HCT116 (cell line): Measurements from ENCODE around the gene R3HDM4. TPM values are rescaled to one million over a fixed set of nuclear protein-coding genes. Genes with fewer than 3 reads are reported as not detected.

Source experiments
- ATAC-seq: fragments of 200-7000 bp; cut with Tn5 transposase; 2 replicates; pipeline ENCODE4 v1.9.1; 2020; ENCODE audit warnings: mild to moderate bottlenecking, moderate library complexity
- BruUV-seq: library from RNA; stranded (reverse); fragments of 400-500 nt; replicated peaks from 2 replicates; lab custom pipeline; 2021; lab: Mats Ljungman, UMichigan
- CTCF ChIA-PET: fragments of 300-600 bp; sonication (Branson Sonifier 250); formaldehyde crosslinking; loops from one replicate; lab custom pipeline; 2021; ENCODE audit warnings: antibody characterized with exemption; lab: Charles Lee
- POLR2A ChIA-PET: fragments of 300-600, 350-600 bp; sonication (Branson Sonifier 250); formaldehyde crosslinking; loops from one replicate; lab custom pipeline; 2021; ENCODE audit warnings: antibody characterized with exemption; lab: Charles Lee
- RAD21 ChIA-PET, 2 experiments: fragments of 300-600 bp; sonication (Branson Sonifier 250); formaldehyde crosslinking; loops; one replicate each; lab custom pipeline; 2023; ENCODE audit warnings: low total read pairs in 2 of 2; ENCODE audit not compliant: uncharacterized antibody in 2 of 2, unreplicated experiment in 2 of 2, low non-redundant PET in 1 of 2; lab: Charles Lee
- DNase-seq: peaks from one replicate; pipeline ENCODE4 v3.0.0-alpha.2; 2010; ENCODE audit warnings: low read depth, low spot score
- H2AFZ ChIP-seq: fragments of 200-600 bp; shearing (Covaris generic), sonication (generic); 2 replicates; pipeline ENCODE4 v1.6.1; 2017; ENCODE audit warnings: low read depth, mixed run types, mixed read lengths, antibody characterized with exemption, low read length; ENCODE audit not compliant: poor library complexity, severe bottlenecking
- H3K27ac ChIP-seq: 2 replicates; pipeline ENCODE4 v1.5.1; 2012; ENCODE audit warnings: low read depth, low read length
- H3K27me3 ChIP-seq: fragments of 200-600 bp; sonication (generic); 2 replicates; pipeline ENCODE4 v1.6.1; 2016; ENCODE audit warnings: mixed run types, low read length, mixed read lengths; ENCODE audit not compliant: insufficient read depth
- H3K36me3 ChIP-seq, 2 experiments: fragments of 200-500 bp in 1 of 2; fragments of 200-600 bp in 1 of 2; sonication (Bioruptor generic) in 1 of 2; sonication (generic) in 1 of 2; 2 replicates each; pipeline versions ENCODE4 v1.5.1 to v1.6.1; 2014 to 2016; ENCODE audit warnings: low read length in 2 of 2, inconsistent platforms in 1 of 2, mixed read lengths in 1 of 2, mixed run types in 1 of 2; ENCODE audit not compliant: insufficient read depth in 2 of 2, control insufficient read depth in 1 of 2
- H3K4me1 ChIP-seq, 2 experiments: fragments of 200-600 bp in 1 of 2; sonication (generic) in 1 of 2; 2 replicates each; pipeline versions ENCODE4 v1.5.1 to v1.6.1; 2012 to 2017; ENCODE audit warnings: low read length in 2 of 2, inconsistent platforms in 1 of 2, mild to moderate bottlenecking in 1 of 2, mixed read lengths in 1 of 2, mixed run types in 1 of 2, moderate library complexity in 1 of 2; ENCODE audit not compliant: insufficient read depth in 2 of 2, control insufficient read depth in 1 of 2
- H3K4me2 ChIP-seq: fragments of 200-600 bp; sonication (generic); 2 replicates; pipeline ENCODE4 v1.6.1; 2017; ENCODE audit warnings: mixed run types, low read length, mixed read lengths
- H3K4me3 ChIP-seq, 2 experiments: fragments of 200-600 bp in 1 of 2; sonication (generic) in 1 of 2; replicated peaks in 1 of 2; 2 replicates each; pipeline ENCODE4 v1.5.1; 2011 to 2016; ENCODE audit warnings: low read length in 2 of 2, control low read depth in 1 of 2, low read depth in 1 of 2, mild to moderate bottlenecking in 1 of 2, mixed read lengths in 1 of 2, mixed run types in 1 of 2
- H3K79me2 ChIP-seq: fragments of 200-600 bp; sonication (generic); 2 replicates; pipeline ENCODE4 v1.6.1; 2017; ENCODE audit warnings: mild to moderate bottlenecking, mixed run types, low read length, moderate library complexity, mixed read lengths; ENCODE audit not compliant: insufficient read depth
- H3K9ac ChIP-seq: fragments of 200-600 bp; sonication (generic); 2 replicates; pipeline ENCODE4 v1.6.1; 2016; ENCODE audit warnings: low read length, mixed read lengths
- H3K9me2 ChIP-seq: fragments of 200-600 bp; sonication (generic), shearing (Covaris generic); 2 replicates; pipeline ENCODE4 v1.6.1; 2017; ENCODE audit warnings: mixed run types, mild to moderate bottlenecking, moderate library complexity; ENCODE audit not compliant: insufficient read depth
- H3K9me3 ChIP-seq, 2 experiments: fragments of 200-500 bp in 1 of 2; fragments of 200-600 bp in 1 of 2; sonication (Bioruptor generic) in 1 of 2; sonication (generic) in 1 of 2; 2 replicates each; pipeline ENCODE4 v1.6.1; 2014 to 2017; ENCODE audit warnings: low read length in 2 of 2, mixed read lengths in 2 of 2, inconsistent platforms in 1 of 2, low read depth in 1 of 2, mild to moderate bottlenecking in 1 of 2, mixed run types in 1 of 2, moderate library complexity in 1 of 2; ENCODE audit not compliant: control insufficient read depth in 1 of 2, insufficient read depth in 1 of 2
- H4K20me1 ChIP-seq: fragments of 200-600 bp; sonication (generic), shearing (Covaris generic); 2 replicates; pipeline ENCODE4 v1.6.1; 2017; ENCODE audit warnings: mixed run types, mild to moderate bottlenecking, moderate library complexity; ENCODE audit not compliant: insufficient read depth
- CBX3 ChIP-seq: IDR thresholded peaks from 2 replicates; pipeline ENCODE4 v1.6.1; 2012; ENCODE audit warnings: low read depth
- CEBPB ChIP-seq: IDR thresholded peaks from 2 replicates; pipeline ENCODE4 v1.6.1; 2012; ENCODE audit warnings: low read depth
- EGR1 ChIP-seq: IDR thresholded peaks from 2 replicates; pipeline ENCODE4 v1.6.1; 2012; ENCODE audit warnings: low read depth
- ELF1 ChIP-seq: IDR thresholded peaks from 2 replicates; pipeline ENCODE4 v1.6.1; 2012; ENCODE audit warnings: low read depth, borderline replicate concordance
- EZH2phosphoT487 ChIP-seq: fragments of 200-600 bp; IDR thresholded peaks from 2 replicates; pipeline ENCODE4 v1.6.1; 2018; ENCODE audit warnings: antibody characterized with exemption, borderline replicate concordance
- FOSL1 ChIP-seq: IDR thresholded peaks from 2 replicates; pipeline ENCODE4 v1.6.1; 2012; ENCODE audit warnings: low read depth
- JUND ChIP-seq: IDR thresholded peaks from 2 replicates; pipeline ENCODE4 v1.6.1; 2012
- POLR2A ChIP-seq: IDR thresholded peaks from 2 replicates; pipeline ENCODE4 v1.7.0; 2011; ENCODE audit warnings: borderline replicate concordance; ENCODE audit not compliant: insufficient read depth, insufficient read length; ENCODE audit errors: extremely low read depth
- POLR2AphosphoS5 ChIP-seq: IDR thresholded peaks from 2 replicates; pipeline ENCODE4 v1.6.1; 2011; ENCODE audit warnings: mild to moderate bottlenecking, low read depth, low read length, moderate library complexity
- RAD21 ChIP-seq: IDR thresholded peaks from 2 replicates; pipeline ENCODE4 v1.6.1; 2012; ENCODE audit warnings: low read depth, mild to moderate bottlenecking
- SIN3A ChIP-seq: IDR thresholded peaks from 2 replicates; pipeline ENCODE4 v1.6.1; 2012; ENCODE audit warnings: low read depth
- SRF ChIP-seq: IDR thresholded peaks from 2 replicates; pipeline ENCODE4 v1.6.1; 2012; ENCODE audit warnings: low read depth
- TCF7L2 ChIP-seq: IDR thresholded peaks from 2 replicates; pipeline ENCODE4 v1.7.0; 2011; ENCODE audit warnings: borderline replicate concordance, inconsistent platforms; ENCODE audit not compliant: insufficient read depth, insufficient read length; ENCODE audit errors: extremely low read depth
- YY1 ChIP-seq: IDR thresholded peaks from 2 replicates; pipeline ENCODE4 v1.6.1; 2011; ENCODE audit warnings: low read length, low read depth, moderate library complexity, mild to moderate bottlenecking; ENCODE audit not compliant: insufficient replicate concordance; ENCODE audit errors: extremely low read depth
- ZFX ChIP-seq: fragments of 450-650 bp; IDR thresholded peaks from 2 replicates; pipeline ENCODE4 v1.6.1; 2017
- ZNF274 ChIP-seq: fragments of 200-500 bp; sonication (Bioruptor generic); IDR thresholded peaks from 2 replicates; pipeline ENCODE4 v1.6.1; 2014; ENCODE audit warnings: mild to moderate bottlenecking, low read depth, low read length, inconsistent platforms
- intact Hi-C: fragments of 100-400 bp; cut with micrococcal nuclease; formaldehyde crosslinking; loops from 2 replicates; pipeline ENCODE4 v1.10.0; 2022
- total RNA-seq: library from RNA; stranded (reverse); gene quantifications from one replicate; pipeline ENCODE4 v1.2.1, GENCODE V29; 2021; ENCODE audit not compliant: unreplicated experiment
- TF ChIP-seq, protein P1 (sequence below): IDR thresholded peaks from 2 replicates; pipeline ENCODE4 v1.6.1; 2012
- TF ChIP-seq, protein P2 (sequence below): IDR thresholded peaks from 2 replicates; pipeline ENCODE4 v1.6.1; 2011; ENCODE audit warnings: mild to moderate bottlenecking, low read length, moderate library complexity; ENCODE audit not compliant: insufficient replicate concordance; ENCODE audit errors: extremely low read depth
- TF ChIP-seq, protein P3 (sequence below), 3 experiments: fragments of 200-600 bp in 1 of 3; sonication (generic) in 1 of 3; IDR thresholded peaks in 2 of 3; conservative IDR thresholded peaks in 1 of 3; 2 replicates each; pipeline ENCODE4 v1.5.1; 2012 to 2017; ENCODE audit warnings: low read depth in 2 of 3, low read length in 2 of 3, antibody characterized with exemption in 1 of 3, borderline replicate concordance in 1 of 3, control low read depth in 1 of 3, mild to moderate bottlenecking in 1 of 3, mixed read lengths in 1 of 3, mixed run types in 1 of 3, moderate library complexity in 1 of 3; ENCODE audit not compliant: insufficient read depth in 1 of 3

Gene R3HDM4
- total RNA-seq, 1 experiment from 2014 or later = 92.3 TPM

DNA sequence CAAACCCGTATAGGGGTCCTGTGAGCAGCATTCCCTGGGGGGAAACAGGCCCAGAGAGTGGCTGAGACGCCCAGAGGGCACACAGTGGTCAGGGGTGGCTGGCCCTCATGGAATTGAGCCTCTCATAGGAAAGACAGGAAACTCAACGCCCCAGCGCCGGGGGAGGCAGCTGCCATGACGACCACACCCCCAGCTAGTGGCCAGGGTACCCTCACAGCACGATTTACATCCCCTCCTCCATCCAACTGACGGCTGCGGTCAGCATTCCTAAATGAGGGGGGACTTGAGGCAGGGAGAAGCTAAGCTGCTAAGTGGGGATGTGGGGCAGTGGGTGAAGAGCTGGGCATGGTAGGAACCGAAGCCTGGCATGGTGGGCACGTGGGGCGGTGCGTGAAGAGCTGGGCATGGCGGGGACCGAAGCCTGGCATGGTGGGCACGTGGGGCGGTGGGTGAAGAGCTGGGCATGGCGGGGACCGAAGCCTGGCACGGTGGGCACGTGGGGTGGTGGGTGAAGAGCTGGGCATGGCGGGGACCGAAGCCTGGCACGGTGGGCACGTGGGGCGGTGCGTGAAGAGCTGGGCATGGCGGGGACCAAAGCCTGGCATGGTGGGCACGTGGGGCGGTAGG, 30.0 kb downstream of the R3HDM4 start (continued):
- TF ChIP-seq EZH2phosphoT487 (no peak), ZNF274 (no peak)

DNA sequence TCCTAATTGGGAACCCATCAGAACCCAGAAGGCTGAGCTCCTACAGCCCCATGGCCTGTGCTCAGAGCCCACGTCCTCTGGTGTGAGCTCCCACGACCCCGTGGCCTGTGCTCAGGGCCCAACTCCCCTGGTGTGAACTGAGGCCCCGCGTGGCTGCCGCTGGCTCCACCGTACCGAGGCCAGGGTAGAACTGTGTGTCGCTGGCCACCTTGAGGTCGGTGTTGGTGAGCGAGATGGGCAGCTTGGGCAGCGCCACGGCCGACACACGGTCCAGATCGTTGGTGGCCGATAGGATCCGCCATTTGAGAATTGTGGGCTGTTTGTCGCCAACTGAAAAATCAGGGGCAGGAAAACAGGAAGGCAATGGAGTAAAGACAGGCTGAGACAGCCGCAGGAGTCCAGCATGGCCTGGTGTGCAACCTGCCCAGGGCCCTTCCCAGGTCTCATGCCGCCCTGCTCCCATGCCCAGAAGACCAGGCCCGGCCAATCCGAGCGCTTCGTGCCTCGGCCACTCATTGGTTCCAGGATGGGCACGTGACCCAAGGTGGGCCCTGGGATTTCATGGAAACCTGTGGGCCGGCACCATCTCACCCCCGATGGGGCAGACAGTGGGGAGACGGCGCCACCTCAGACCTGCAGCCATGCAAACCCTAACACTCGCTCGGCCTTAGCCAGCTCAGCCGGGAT, 31.5 kb downstream of the R3HDM4 start:
- Histone ChIP-seq H2AFZ (no peak overlapping the region), H3K27ac (no peak overlapping the region), H3K36me3 (peaks cover 2 to 9% of the 10 kb centered on the region in 2 experiments; a peak in 2 of 4 replicates), H3K9me2 (no peaks in the 10 kb centered on the region), H4K20me1 (no peaks in the 10 kb centered on the region), H3K9ac (no peak overlapping the region), H3K4me3 (no peak overlapping the region), H3K4me2 (no peak overlapping the region), H3K79me2 (no peaks in the 10 kb centered on the region)
- ChIA-PET CTCF (no interaction called here), RAD21 (no interaction called here)
- no TSS peak for BruUV-seq
- intact Hi-C loops = loop anchor here (2.0 kb wide), 1 partner anchor 27 kb away; no protein-coding TSS in a partner anchor
- TF ChIP-seq CBX3 (no peak), ZFX (no peak), ELF1 (no peak), POLR2AphosphoS5 (no peak), YY1 (no peak), FOSL1 (no peak), TCF7L2 (no peak), SIN3A (no peak), SRF (no peak), ZNF274 (no peak), EGR1 (no peak), JUND (no peak), RAD21 (no peak), EZH2phosphoT487 (no peak), CEBPB (no peak), POLR2A (no peak)
- TF ChIP-seq, protein P1, sequence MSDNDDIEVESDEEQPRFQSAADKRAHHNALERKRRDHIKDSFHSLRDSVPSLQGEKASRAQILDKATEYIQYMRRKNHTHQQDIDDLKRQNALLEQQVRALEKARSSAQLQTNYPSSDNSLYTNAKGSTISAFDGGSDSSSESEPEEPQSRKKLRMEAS = no peak
- TF ChIP-seq, protein P2, sequence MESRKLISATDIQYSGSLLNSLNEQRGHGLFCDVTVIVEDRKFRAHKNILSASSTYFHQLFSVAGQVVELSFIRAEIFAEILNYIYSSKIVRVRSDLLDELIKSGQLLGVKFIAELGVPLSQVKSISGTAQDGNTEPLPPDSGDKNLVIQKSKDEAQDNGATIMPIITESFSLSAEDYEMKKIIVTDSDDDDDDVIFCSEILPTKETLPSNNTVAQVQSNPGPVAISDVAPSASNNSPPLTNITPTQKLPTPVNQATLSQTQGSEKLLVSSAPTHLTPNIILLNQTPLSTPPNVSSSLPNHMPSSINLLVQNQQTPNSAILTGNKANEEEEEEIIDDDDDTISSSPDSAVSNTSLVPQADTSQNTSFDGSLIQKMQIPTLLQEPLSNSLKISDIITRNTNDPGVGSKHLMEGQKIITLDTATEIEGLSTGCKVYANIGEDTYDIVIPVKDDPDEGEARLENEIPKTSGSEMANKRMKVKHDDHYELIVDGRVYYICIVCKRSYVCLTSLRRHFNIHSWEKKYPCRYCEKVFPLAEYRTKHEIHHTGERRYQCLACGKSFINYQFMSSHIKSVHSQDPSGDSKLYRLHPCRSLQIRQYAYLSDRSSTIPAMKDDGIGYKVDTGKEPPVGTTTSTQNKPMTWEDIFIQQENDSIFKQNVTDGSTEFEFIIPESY = no peak
- TF ChIP-seq, protein P3, sequence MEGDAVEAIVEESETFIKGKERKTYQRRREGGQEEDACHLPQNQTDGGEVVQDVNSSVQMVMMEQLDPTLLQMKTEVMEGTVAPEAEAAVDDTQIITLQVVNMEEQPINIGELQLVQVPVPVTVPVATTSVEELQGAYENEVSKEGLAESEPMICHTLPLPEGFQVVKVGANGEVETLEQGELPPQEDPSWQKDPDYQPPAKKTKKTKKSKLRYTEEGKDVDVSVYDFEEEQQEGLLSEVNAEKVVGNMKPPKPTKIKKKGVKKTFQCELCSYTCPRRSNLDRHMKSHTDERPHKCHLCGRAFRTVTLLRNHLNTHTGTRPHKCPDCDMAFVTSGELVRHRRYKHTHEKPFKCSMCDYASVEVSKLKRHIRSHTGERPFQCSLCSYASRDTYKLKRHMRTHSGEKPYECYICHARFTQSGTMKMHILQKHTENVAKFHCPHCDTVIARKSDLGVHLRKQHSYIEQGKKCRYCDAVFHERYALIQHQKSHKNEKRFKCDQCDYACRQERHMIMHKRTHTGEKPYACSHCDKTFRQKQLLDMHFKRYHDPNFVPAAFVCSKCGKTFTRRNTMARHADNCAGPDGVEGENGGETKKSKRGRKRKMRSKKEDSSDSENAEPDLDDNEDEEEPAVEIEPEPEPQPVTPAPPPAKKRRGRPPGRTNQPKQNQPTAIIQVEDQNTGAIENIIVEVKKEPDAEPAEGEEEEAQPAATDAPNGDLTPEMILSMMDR (IDR thresholded peaks at IDR 0.05 in 2 of 3, conservative IDR thresholded peaks at IDR 0.05 in 1 of 3; ENCODE audit: borderline replicate concordance in 1 of 3, insufficient read depth in 1 of 3, low read depth in 2 of 3, low read length in 2 of 3) = no peak
- TF ChIP-seq, all 23 proteins: peak for 0
- ATAC-seq = no peak
- no peak for DNase-seq
- POLR2A ChIA-PET = interaction anchor here (1.3 kb wide), 1 partner anchor 28 kb away, joined by 4 read pairs; no protein-coding TSS in a partner anchor
- H3K4me1 ChIP-seq = peaks cover 20 to 22% of the 10 kb centered on the region in 2 experiments
- H3K9me3 ChIP-seq = no peaks in the 10 kb centered on the region
- H3K27me3 ChIP-seq = no peaks in the 10 kb centered on the region
